Liver (tissue), 9 donors: ENCODE data around the gene ICA1L. TPM values are rescaled to one million over a fixed set of nuclear protein-coding genes. Genes with fewer than 3 reads are reported as not detected.
"Not testable (repeated sequence)": the region's sequence is repeated elsewhere in the genome, so short reads cannot be mapped to it uniquely, and the experiment has no call there.

Experiments used
- DNase-seq: peaks from one replicate; pipeline ENCODE4 v3.0.0-alpha.2; 2017; ENCODE audit warnings: low spot score
- H3K27ac ChIP-seq, 2 donors: one replicate each; pipeline ENCODE4 v1.7.0; 2013; ENCODE audit warnings: inconsistent platforms in 2 of 2, low read length in 2 of 2, control low read depth in 1 of 2, low read depth in 1 of 2, mild to moderate bottlenecking in 1 of 2
- H3K27me3 ChIP-seq, 4 donors: one replicate each; pipeline versions ENCODE4 v1.6.1 to v1.7.0; 2013; ENCODE audit warnings: low read length in 3 of 4, inconsistent platforms in 1 of 4, mild to moderate bottlenecking in 1 of 4, moderate library complexity in 1 of 4; ENCODE audit not compliant: control insufficient read depth in 4 of 4, insufficient read depth in 4 of 4
- H3K36me3 ChIP-seq, 4 donors: one replicate each; pipeline versions ENCODE4 v1.6.1 to v1.7.0; 2013; ENCODE audit warnings: low read length in 3 of 4, mild to moderate bottlenecking in 3 of 4, low read depth in 1 of 4, moderate library complexity in 1 of 4; ENCODE audit not compliant: control insufficient read depth in 4 of 4, insufficient read depth in 3 of 4
- H3K4me1 ChIP-seq, 4 donors: one replicate each; pipeline versions ENCODE4 v1.6.1 to v1.7.0; 2013; ENCODE audit warnings: low read length in 3 of 4, mild to moderate bottlenecking in 3 of 4, moderate library complexity in 1 of 4; ENCODE audit not compliant: control insufficient read depth in 4 of 4, insufficient read depth in 4 of 4
- H3K4me3 ChIP-seq, 3 donors: one replicate each; pipeline versions ENCODE4 v1.6.1 to v1.7.0; 2013; ENCODE audit warnings: low read length in 3 of 3, control low read depth in 1 of 3, low read depth in 1 of 3, mild to moderate bottlenecking in 1 of 3
- H3K9ac ChIP-seq, 2 donors: one replicate each; pipeline ENCODE4 v1.7.0; 2013; ENCODE audit warnings: low read length in 2 of 2, mild to moderate bottlenecking in 2 of 2, moderate library complexity in 2 of 2, control low read depth in 1 of 2, low read depth in 1 of 2
- H3K9me3 ChIP-seq, 4 donors: one replicate each; pipeline versions ENCODE4 v1.6.1 to v1.7.0; 2013; ENCODE audit warnings: low read length in 3 of 4; ENCODE audit not compliant: control insufficient read depth in 4 of 4
- ATF3 ChIP-seq: IDR thresholded peaks from 2 replicates; pipeline ENCODE4 v1.6.1; 2016; ENCODE audit warnings: antibody characterized with exemption
- CTCF ChIP-seq: fragments of 150-350 bp; IDR thresholded peaks from 2 replicates; pipeline ENCODE4 v1.5.1; 2017; ENCODE audit warnings: improper control_type of control experiment, low read depth, low read length; ENCODE audit not compliant: missing input control
- EGR1 ChIP-seq, 2 donors: IDR thresholded peaks; 2 replicates each; pipeline ENCODE4 v1.6.1; 2016 to 2018; ENCODE audit warnings: antibody characterized with exemption in 2 of 2, low read depth in 2 of 2
- FOXA1 ChIP-seq: IDR thresholded peaks from 2 replicates; pipeline ENCODE4 v1.6.1; 2016; ENCODE audit warnings: antibody characterized with exemption
- FOXA2 ChIP-seq: IDR thresholded peaks from 2 replicates; pipeline ENCODE4 v1.6.1; 2016; ENCODE audit warnings: antibody characterized with exemption
- GABPA ChIP-seq, 2 donors: IDR thresholded peaks in 1 of 2; conservative IDR thresholded peaks in 1 of 2; 2 replicates each; pipeline ENCODE4 v1.6.1; 2016; ENCODE audit warnings: antibody characterized with exemption in 2 of 2, mild to moderate bottlenecking in 1 of 2, moderate library complexity in 1 of 2
- HNF4G ChIP-seq: IDR thresholded peaks from 2 replicates; pipeline ENCODE4 v1.6.1; 2016; ENCODE audit warnings: antibody characterized with exemption
- JUND ChIP-seq, 2 donors: IDR thresholded peaks; 2 replicates each; pipeline ENCODE4 v1.6.1; 2016; ENCODE audit warnings: antibody characterized with exemption in 2 of 2
- MAX ChIP-seq: IDR thresholded peaks from 2 replicates; pipeline ENCODE4 v1.6.1; 2016; ENCODE audit warnings: antibody characterized with exemption
- NR2F2 ChIP-seq: IDR thresholded peaks from 2 replicates; pipeline ENCODE4 v1.6.1; 2016; ENCODE audit warnings: antibody characterized with exemption
- RAD21 ChIP-seq, 2 donors: IDR thresholded peaks; 2 replicates each; pipeline ENCODE4 v1.6.1; 2016; ENCODE audit warnings: antibody characterized with exemption in 2 of 2, mild to moderate bottlenecking in 2 of 2
- RXRA ChIP-seq, 2 donors: IDR thresholded peaks; 2 replicates each; pipeline ENCODE4 v1.6.1; 2017 to 2018; ENCODE audit warnings: antibody characterized with exemption in 2 of 2, mild to moderate bottlenecking in 1 of 2
- SP1 ChIP-seq: IDR thresholded peaks from 2 replicates; pipeline ENCODE4 v1.6.1; 2018; ENCODE audit warnings: antibody characterized with exemption, mild to moderate bottlenecking
- TAF1 ChIP-seq: conservative IDR thresholded peaks from 2 replicates; pipeline ENCODE4 v1.6.1; 2016; ENCODE audit warnings: antibody characterized with exemption, mild to moderate bottlenecking
- YY1 ChIP-seq: IDR thresholded peaks from 2 replicates; pipeline ENCODE4 v1.6.1; 2016; ENCODE audit warnings: antibody characterized with exemption, mild to moderate bottlenecking
- ZBTB33 ChIP-seq: IDR thresholded peaks from 2 replicates; pipeline ENCODE4 v1.6.1; 2016; ENCODE audit warnings: antibody characterized with exemption
- WGBS: extraction: QIAGEN DNeasy Blood & Tissue Kit; methylation state at CpG from one replicate; pipeline ENCODE4 v1.1.7; 2013; 5-methylcytosine and 5-hydroxymethylcytosine counted together
- polyA plus RNA-seq, 2 donors: library from polyadenylated mRNA; stranded (reverse) in 1 of 2; unstranded in 1 of 2; fragments of 200-250 nt in 1 of 2; fragments of >200 nt in 1 of 2; fragmentation: Nextera tagmentation in 1 of 2; extraction: Ambion mirVana in 1 of 2; gene quantifications; one replicate each; pipeline versions ENCODE4 v1.2.1 to v1.2.3, GENCODE V29; 2013 to 2015
- total RNA-seq, 2 donors: library from RNA; depleted of rRNA; stranded (reverse); fragments of >200 nt; gene quantifications; one replicate each; pipeline ENCODE4 v1.2.3, GENCODE V29; 2014
- donor health status: healthy.
- donor health status: healthy.
- donor health status: healthy.
- donor health status: healthy.
- donor health status: healthy.

Gene ICA1L
- total and polyA plus RNA-seq, 4 donors = 0.15 to 1.7 (median 0.79) TPM

GRCh38 chr2:202908186-202908585 lies 36.6 kb upstream of the ICA1L start:
- Histone ChIP-seq H3K9ac (no peak overlapping the region), H3K36me3 (peaks cover 0 to 6% (median 3%) of the 10 kb centered on the region in 4 donors), H3K27ac (no peak overlapping the region), H3K4me1 (peaks cover 4 to 14% (median 11%) of the 10 kb centered on the region in 4 donors), H3K27me3 (no peaks in the 10 kb centered on the region), H3K9me3 (no peaks in the 10 kb centered on the region), H3K4me3 (no peak overlapping the region)
- WGBS = 83% methylated on average over 5 of the region's 5 CpGs
- DNase-seq = no peak
- TF ChIP-seq HNF4G (no peak), FOXA1 (no peak), NR2F2 (no peak)

- H3K9ac ChIP-seq, H3K4me3 ChIP-seq, H3K4me1 ChIP-seq, DNase-seq, H3K27ac ChIP-seq, H3K36me3 ChIP-seq, H3K9me3 ChIP-seq, H3K27me3 ChIP-seq: not testable (repeated sequence)
These were observed 33.9 kb upstream of the ICA1L start for GRCh38 chr2:202905507-202905906.

- no peak for DNase-seq
- 87% methylated on average over 7 of the region's 7 CpGs for WGBS
- Histone ChIP-seq H3K4me1 (no peaks in the 10 kb centered on the region), H3K4me3 (no peak overlapping the region), H3K27ac (no peak overlapping the region), H3K27me3 (no peaks in the 10 kb centered on the region), H3K36me3 (peaks cover 8 to 34% (median 18%) of the 10 kb centered on the region in 4 donors), H3K9me3 (no peaks in the 10 kb centered on the region), H3K9ac (no peak overlapping the region)
- no peak for TF ChIP-seq FOXA1
- TF ChIP-seq CTCF = no peak
- TF ChIP-seq HNF4G = no peak
- TF ChIP-seq ZBTB33 = no peak
- TF ChIP-seq FOXA2 = no peak
- no peak for TF ChIP-seq EGR1 (IDR thresholded peaks at IDR 0.05; ENCODE audit: low read depth in 2 of 2)
- no peak for TF ChIP-seq ATF3
- TF ChIP-seq RXRA (IDR thresholded peaks at IDR 0.05) = no peak
- no peak for TF ChIP-seq MAX
- TF ChIP-seq JUND (IDR thresholded peaks at IDR 0.05) = no peak
- no peak for TF ChIP-seq RAD21 (IDR thresholded peaks at IDR 0.05)
- no peak for TF ChIP-seq NR2F2
- no peak for TF ChIP-seq SP1
- no peak for TF ChIP-seq GABPA (IDR thresholded peaks at IDR 0.05 in 1 of 2, conservative IDR thresholded peaks at IDR 0.05 in 1 of 2)
- TF ChIP-seq YY1 = no peak
- TF ChIP-seq TAF1 = no peak
These were observed 13.6 kb upstream of the ICA1L start for GRCh38 chr2:202885190-202885589.
